Activated CD8-positive, alpha-beta T cell treated with anti-CD3 and anti-CD28 coated beads for 36 hours (primary cell): Measurements from ENCODE around the gene C5orf15. TPM values are rescaled to one million over a fixed set of nuclear protein-coding genes. Genes with fewer than 3 reads are reported as not detected.

Experiments used
- ATAC-seq: fragments of 200-7000 bp; cut with Tn5 transposase; one replicate; pipeline ENCODE4 v1.10.0; 2021; ENCODE audit warnings: mild to moderate bottlenecking, moderate library complexity
- CTCF ChIA-PET: fragments of 350-600 bp; sonication (Branson Sonifier 250); formaldehyde crosslinking; loops from one replicate; lab custom pipeline; 2021; ENCODE audit warnings: antibody characterized with exemption; lab: Charles Lee
- POLR2A ChIA-PET: fragments of 350-600 bp; sonication (Branson Sonifier 250); formaldehyde crosslinking; loops from one replicate; lab custom pipeline; 2021; ENCODE audit warnings: antibody characterized with exemption; lab: Charles Lee
- DNase-seq: peaks from one replicate; pipeline ENCODE4 v3.0.0-alpha.2; 2020
- H3K27ac Mint-ChIP-seq: one replicate; pipeline ENCODE4 v1.8.0; 2021; ENCODE audit warnings: mild to moderate bottlenecking, mixed read lengths
- H3K27me3 Mint-ChIP-seq: one replicate; pipeline ENCODE4 v1.8.0; 2021; ENCODE audit warnings: mixed read lengths
- H3K36me3 Mint-ChIP-seq: one replicate; pipeline ENCODE4 v1.8.0; 2021; ENCODE audit warnings: low read depth, mixed read lengths
- H3K4me1 Mint-ChIP-seq: one replicate; pipeline ENCODE4 v1.8.0; 2021; ENCODE audit warnings: low read depth, mixed read lengths
- H3K4me3 Mint-ChIP-seq: one replicate; pipeline ENCODE4 v1.8.0; 2021; ENCODE audit warnings: mild to moderate bottlenecking, moderate library complexity, mixed read lengths
- H3K9me3 Mint-ChIP-seq: one replicate; pipeline ENCODE4 v1.8.0; 2021; ENCODE audit warnings: mixed read lengths
- CTCF ChIP-seq: fragments of 200-600 bp; IDR thresholded peaks from one replicate; pipeline ENCODE4 v1.8.0; 2022; ENCODE audit warnings: antibody characterized with exemption, mild to moderate bottlenecking
- intact Hi-C: fragments of 100-400 bp; cut with micrococcal nuclease; formaldehyde crosslinking; loops from one replicate; pipeline ENCODE4 v1.10.0; 2022
- total RNA-seq, 2 experiments: library from RNA; stranded (reverse); gene quantifications; one replicate each; pipeline ENCODE4 v1.2.3, GENCODE V29; 2021

The C5orf15 gene
- total RNA-seq, 2 experiments from 2014 or later, result 27.4 to 30.8 TPM

GRCh38 chr5:133928587-133929393 is 39.6 kb downstream of the C5orf15 start:
- H3K27ac Mint-ChIP-seq, result peak overlapping the region; percentile 96
- H3K4me3 Mint-ChIP-seq, result peak overlapping the region; percentile 68
- TF ChIP-seq CTCF, result no peak
- no peaks in the 10 kb centered on the region for H3K9me3 Mint-ChIP-seq
- CTCF ChIA-PET, result interaction anchor here (0.7 to 1.2 kb wide), 3 partner anchors 10 to 111 kb away, joined by 3 read pairs; no protein-coding TSS in a partner anchor
- POLR2A ChIA-PET, result interaction anchor here (0.6 to 2.0 kb wide), 4 partner anchors 15 to 276 kb away, joined by 3 to 8 read pairs (median 4); partner anchors contain the start of gene C5orf15
- peaks cover 56% of the 10 kb centered on the region for H3K4me1 Mint-ChIP-seq
- H3K27me3 Mint-ChIP-seq, result no peaks in the 10 kb centered on the region
- intact Hi-C loops, result no loop called here
- ATAC-seq, result no peak
- no peaks in the 10 kb centered on the region for H3K36me3 Mint-ChIP-seq
- DNase-seq, result peak; percentile 25

GRCh38 chr5:133927300-133928180 is 40.9 kb downstream of the C5orf15 start:
- no peak for DNase-seq
- intact Hi-C loops, result no loop called here
- no peak for ATAC-seq
- Mint-ChIP-seq H3K27me3 (no peaks in the 10 kb centered on the region), H3K36me3 (no peaks in the 10 kb centered on the region), H3K4me1 (peaks cover 47% of the 10 kb centered on the region), H3K9me3 (no peaks in the 10 kb centered on the region), H3K4me3 (no peak overlapping the region), H3K27ac (peak overlapping the region; percentile 5)
- ChIA-PET POLR2A (no interaction called here), CTCF (no interaction called here)
- no peak for TF ChIP-seq CTCF

GRCh38 chr5:133926489-133927299 is 41.7 kb downstream of the C5orf15 start:
- no peak for DNase-seq
- ATAC-seq, result no peak
- Mint-ChIP-seq H3K4me3 (no peak overlapping the region), H3K27ac (peak overlapping the region; percentile 5), H3K27me3 (no peaks in the 10 kb centered on the region), H3K36me3 (no peaks in the 10 kb centered on the region), H3K4me1 (peaks cover 44% of the 10 kb centered on the region), H3K9me3 (no peaks in the 10 kb centered on the region)
- ChIA-PET POLR2A (no interaction called here), CTCF (interaction anchor here (1.2 kb wide), 1 partner anchor 10 kb away, joined by 3 read pairs; no protein-coding TSS in a partner anchor)
- intact Hi-C loops, result no loop called here
- no peak for TF ChIP-seq CTCF

- no peak overlapping the region for H3K4me3 Mint-ChIP-seq
- no peaks in the 10 kb centered on the region for H3K27me3 Mint-ChIP-seq
- no peaks in the 10 kb centered on the region for H3K36me3 Mint-ChIP-seq
- no peak for TF ChIP-seq CTCF
- ChIA-PET CTCF (interaction anchor here (1.2 kb wide), 1 partner anchor 9 kb away, joined by 3 read pairs; no protein-coding TSS in a partner anchor), POLR2A (no interaction called here)
- H3K4me1 Mint-ChIP-seq, result peaks cover 38% of the 10 kb centered on the region
- DNase-seq (no peak), ATAC-seq (no peak)
- no peak overlapping the region for H3K27ac Mint-ChIP-seq
- intact Hi-C loops, result no loop called here
- H3K9me3 Mint-ChIP-seq, result no peaks in the 10 kb centered on the region
Measured at GRCh38 chr5:133925866-133926488, 42.4 kb downstream of the C5orf15 start.
